B cell (primary cell): ENCODE measurements around the gene RFX2. TPM values are rescaled to one million over a fixed set of nuclear protein-coding genes. Genes with fewer than 3 reads are reported as not detected.

Experiments
- ATAC-seq: fragments of 200-7000 bp; cut with Tn5 transposase; one replicate; pipeline ENCODE4 v1.10.0; 2021; ENCODE audit warnings: low read depth, mild to moderate bottlenecking, moderate number of reproducible peaks, moderate library complexity
- CTCF ChIA-PET: fragments of 350-600 bp; sonication (Branson Sonifier 250); formaldehyde crosslinking; loops from one replicate; lab custom pipeline; 2021; ENCODE audit warnings: antibody characterized with exemption, inconsistent platforms; lab: Charles Lee
- POLR2A ChIA-PET: fragments of 350-600 bp; sonication (Branson Sonifier 250); formaldehyde crosslinking; loops from one replicate; lab custom pipeline; 2021; ENCODE audit warnings: antibody characterized with exemption; lab: Charles Lee
- DNase-seq: peaks from one replicate; pipeline ENCODE4 v3.0.0; 2013
- H2AFZ ChIP-seq: 2 replicates; pipeline ENCODE4 v1.6.1; 2012; ENCODE audit warnings: mild to moderate bottlenecking, low read depth, low read length; ENCODE audit not compliant: insufficient read depth, poor library complexity, severe bottlenecking
- H3K27ac ChIP-seq, 2 donors: 1 replicate in 1 of 2; 2 replicates in 1 of 2; pipeline ENCODE4 v1.5.1; 2012 to 2013; ENCODE audit warnings: low read length in 2 of 2, mild to moderate bottlenecking in 2 of 2, moderate library complexity in 1 of 2
- H3K27me3 ChIP-seq, 4 experiments: fragments of 200-600 bp in 1 of 4; sonication (generic) in 1 of 4; replicated peaks in 1 of 4; 1 replicate in 2 of 4; 2 replicates in 2 of 4; pipeline versions ENCODE4 v1.6.1 to v1.7.0; 2013 to 2016; ENCODE audit warnings: low read length in 3 of 4, mild to moderate bottlenecking in 2 of 4, mixed read lengths in 1 of 4, moderate library complexity in 1 of 4; ENCODE audit not compliant: insufficient read depth in 4 of 4, control insufficient read depth in 3 of 4; ENCODE audit errors: control extremely low read depth in 1 of 4
- H3K36me3 ChIP-seq, 2 experiments: replicated peaks in 1 of 2; 1 replicate in 1 of 2; 2 replicates in 1 of 2; pipeline versions ENCODE4 v1.6.1 to v1.7.1; 2013; ENCODE audit warnings: low read length in 1 of 2; ENCODE audit not compliant: insufficient read depth in 2 of 2, control insufficient read depth in 1 of 2; ENCODE audit errors: control extremely low read depth in 1 of 2, extremely low read depth in 1 of 2
- H3K4me1 ChIP-seq, 2 donors: fragments of 200-600 bp in 1 of 2; sonication (generic) in 1 of 2; 1 replicate in 1 of 2; 2 replicates in 1 of 2; pipeline versions ENCODE4 v1.5.1 to v1.6.1; 2013 to 2017; ENCODE audit warnings: low read length in 2 of 2; ENCODE audit not compliant: control insufficient read depth in 2 of 2, insufficient read depth in 2 of 2
- H3K4me2 ChIP-seq: replicated peaks from 2 replicates; pipeline ENCODE3; 2012; ENCODE audit warnings: mild to moderate bottlenecking, low read depth, low read length; ENCODE audit not compliant: poor library complexity, severe bottlenecking
- H3K4me3 ChIP-seq, 5 experiments: fragments of 200-600 bp in 1 of 5; sonication (generic) in 1 of 5; 1 replicate in 3 of 5; 2 replicates in 2 of 5; pipeline versions ENCODE4 v1.5.1 to v1.7.0; 2011 to 2016; ENCODE audit warnings: low read length in 4 of 5, mild to moderate bottlenecking in 4 of 5, low read depth in 2 of 5, control low read depth in 1 of 5, moderate library complexity in 1 of 5; ENCODE audit not compliant: insufficient read depth in 1 of 5; ENCODE audit errors: control extremely low read depth in 1 of 5, extremely low read depth in 1 of 5
- H3K79me2 ChIP-seq: fragments of 200-600 bp; sonication (generic); one replicate; pipeline ENCODE4 v1.6.0; 2016; ENCODE audit warnings: low read length; ENCODE audit not compliant: control insufficient read depth, insufficient read depth
- H3K9ac ChIP-seq: fragments of 200-600 bp; sonication (generic); 2 replicates; pipeline ENCODE4 v1.6.1; 2017; ENCODE audit warnings: mild to moderate bottlenecking, low read length, moderate library complexity
- H3K9me3 ChIP-seq, 3 donors: one replicate each; pipeline versions ENCODE4 v1.6.1 to v1.7.1; 2013; ENCODE audit warnings: low read length in 2 of 3; ENCODE audit not compliant: control insufficient read depth in 2 of 3, insufficient read depth in 1 of 3; ENCODE audit errors: control extremely low read depth in 1 of 3
- H4K20me1 ChIP-seq: 2 replicates; pipeline ENCODE4 v1.6.0; 2012; ENCODE audit warnings: mild to moderate bottlenecking, low read length; ENCODE audit not compliant: insufficient read depth, control insufficient read depth, poor library complexity, severe bottlenecking
- H3K27ac Mint-ChIP-seq: one replicate; pipeline ENCODE4 v1.8.0; 2021; ENCODE audit warnings: mixed read lengths
- H3K27me3 Mint-ChIP-seq: one replicate; pipeline ENCODE4 v1.8.0; 2021; ENCODE audit warnings: mixed read lengths
- H3K4me1 Mint-ChIP-seq: one replicate; pipeline ENCODE4 v1.8.0; 2021; ENCODE audit warnings: mixed read lengths
- H3K4me3 Mint-ChIP-seq: one replicate; pipeline ENCODE4 v1.8.0; 2021; ENCODE audit warnings: mixed read lengths
- H3K9me3 Mint-ChIP-seq: one replicate; pipeline ENCODE4 v1.8.0; 2022; ENCODE audit warnings: mixed read lengths; ENCODE audit not compliant: insufficient read depth
- CTCF ChIP-seq: fragments of 200-600 bp; IDR thresholded peaks from one replicate; pipeline ENCODE4 v1.8.0; 2022; ENCODE audit warnings: antibody characterized with exemption, mild to moderate bottlenecking
- EZH2 ChIP-seq: IDR thresholded peaks from 2 replicates; pipeline ENCODE4 v1.6.1; 2012; ENCODE audit warnings: borderline replicate concordance, low read depth, mild to moderate bottlenecking, moderate library complexity, low read length; ENCODE audit not compliant: insufficient read depth, poor library complexity, severe bottlenecking
- WGBS: methylation state at CpG from one replicate; pipeline ENCODE4 v1.1.5; 2013; ENCODE audit warnings: missing lambda C conversion rate; ENCODE audit not compliant: insufficient coverage; 5-methylcytosine and 5-hydroxymethylcytosine counted together
- intact Hi-C: fragments of 100-400 bp; cut with micrococcal nuclease; formaldehyde crosslinking; loops from one replicate; pipeline ENCODE4 v1.10.0; 2022
- polyA plus RNA-seq: library from polyadenylated mRNA; depleted of rRNA; stranded (reverse); fragments of >200 nt; gene quantifications from 2 replicates; pipeline ENCODE4 v1.2.3, GENCODE V29; 2012
- total RNA-seq, 2 donors: library from RNA; stranded (reverse); fragments of 120-200 nt in 1 of 2; gene quantifications; 1 replicate in 1 of 2; 2 replicates in 1 of 2; pipeline versions ENCODE4 v1.2.3 to v1.2.4, GENCODE V29; 2013 to 2022

The RFX2 gene
- total and polyA plus RNA-seq, 2 donors (not counting 1 experiment from before 2014, with no cell fraction given), result 7.1 to 8.6 TPM

GRCh38 chr19:6038634-6039405 is 71.5 kb downstream of the RFX2 start:
- peak overlapping the region; percentile 22 for H3K4me2 ChIP-seq
- Mint-ChIP-seq H3K27me3 (no peaks in the 10 kb centered on the region), H3K4me3 (peak overlapping the region; percentile 30), H3K27ac (no peak overlapping the region), H3K4me1 (peaks cover 19% of the 10 kb centered on the region), H3K9me3 (no peaks in the 10 kb centered on the region)
- H2AFZ ChIP-seq, result no peak overlapping the region
- H3K9me3 ChIP-seq, result no peaks in the 10 kb centered on the region
- H3K36me3 ChIP-seq, result no peaks in the 10 kb centered on the region
- TF ChIP-seq CTCF, result no peak
- no peak for TF ChIP-seq EZH2
- no peaks in the 10 kb centered on the region for H4K20me1 ChIP-seq
- DNase-seq, result peak; percentile 42
- peaks cover 0 to 15% of the 10 kb centered on the region in 2 donors for H3K4me1 ChIP-seq
- no peaks in the 10 kb centered on the region for H3K79me2 ChIP-seq
- no peak overlapping the region for H3K27ac ChIP-seq
- CTCF ChIA-PET, result interaction anchor here (0.9 kb wide), 1 partner anchor 10 kb away, joined by 3 read pairs; no protein-coding TSS in a partner anchor
- no peak overlapping the region for H3K9ac ChIP-seq
- intact Hi-C loops, result no loop called here
- no peaks in the 10 kb centered on the region for H3K27me3 ChIP-seq
- POLR2A ChIA-PET, result no interaction called here
- 60% methylated on average over 1 of the region's 5 CpGs for WGBS
- no peak overlapping the region for H3K4me3 ChIP-seq
- ATAC-seq, result peak; percentile 51

GRCh38 chr19:6035026-6035425 is 75.3 kb downstream of the RFX2 start:
- no peaks in the 10 kb centered on the region for H3K9me3 Mint-ChIP-seq
- peaks cover 0 to 11% of the 10 kb centered on the region in 2 donors for H3K4me1 ChIP-seq
- CTCF ChIA-PET, result interaction anchor here (1.8 kb wide), 1 partner anchor 13 kb away, joined by 6 read pairs; no protein-coding TSS in a partner anchor
- intact Hi-C loops, result no loop called here
- no peaks in the 10 kb centered on the region for H3K79me2 ChIP-seq
- no peak overlapping the region for H3K4me3 Mint-ChIP-seq
- H3K4me1 Mint-ChIP-seq, result peaks cover 15% of the 10 kb centered on the region
- H2AFZ ChIP-seq, result no peak overlapping the region
- WGBS, result 100% methylated on average over 2 of the region's 3 CpGs
- H3K27me3 Mint-ChIP-seq, result no peaks in the 10 kb centered on the region
- H3K4me2 ChIP-seq, result no peak overlapping the region
- POLR2A ChIA-PET, result no interaction called here
- no peak overlapping the region for H3K27ac Mint-ChIP-seq
- TF ChIP-seq EZH2 (no peak), CTCF (no peak)
- no peak overlapping the region for H3K27ac ChIP-seq
- no peak overlapping the region for H3K4me3 ChIP-seq
- H3K27me3 ChIP-seq, result no peaks in the 10 kb centered on the region
- DNase-seq, result no peak
- H3K9ac ChIP-seq, result no peak overlapping the region
- H3K36me3 ChIP-seq, result no peaks in the 10 kb centered on the region
- ATAC-seq, result no peak
- H4K20me1 ChIP-seq, result no peaks in the 10 kb centered on the region
- no peaks in the 10 kb centered on the region for H3K9me3 ChIP-seq
